Caco-2 (cell line): ENCODE measurements around the gene HTR3C. TPM values are rescaled to one million over a fixed set of nuclear protein-coding genes. Genes with fewer than 3 reads are reported as not detected.

ENCODE experiments used
- BruUV-seq: library from RNA; stranded (reverse); fragments of 400-500 nt; replicated peaks from 2 replicates; lab custom pipeline; 2021; lab: Mats Ljungman, UMichigan
- CTCF ChIA-PET: fragments of 300-600 bp; sonication (Branson Sonifier 250); formaldehyde crosslinking; loops from one replicate; lab custom pipeline; 2022; ENCODE audit warnings: antibody characterized with exemption; lab: Charles Lee
- POLR2A ChIA-PET: fragments of 300-600 bp; sonication (Branson Sonifier 250); formaldehyde crosslinking; loops from one replicate; lab custom pipeline; 2022; ENCODE audit warnings: antibody characterized with exemption; lab: Charles Lee
- DNase-seq, 2 experiments: peaks; one replicate each; pipeline versions ENCODE4 v3.0.0 to v3.0.0-alpha.2; 2020 to 2022
- H3K27me3 ChIP-seq: replicated peaks from 2 replicates; pipeline ENCODE4 v1.6.0; 2011; ENCODE audit warnings: low read length; ENCODE audit not compliant: control insufficient read depth, insufficient read depth
- H3K36me3 ChIP-seq: 2 replicates; pipeline ENCODE4 v1.5.1; 2011; ENCODE audit warnings: low read length; ENCODE audit not compliant: control insufficient read depth, insufficient read depth
- H3K4me1 ChIP-seq: fragments of 250-450 bp; sonication (Bioruptor Pico); 2 replicates; pipeline ENCODE4 v1.5.1; 2020; ENCODE audit warnings: mild to moderate bottlenecking
- H3K4me3 ChIP-seq: 2 replicates; pipeline ENCODE4 v1.5.1; 2011; ENCODE audit warnings: low read depth, mild to moderate bottlenecking, control low read depth, low read length
- H3K9me3 ChIP-seq: fragments of 250-450 bp; sonication (Bioruptor Pico); 2 replicates; pipeline ENCODE4 v1.5.1; 2020; ENCODE audit warnings: mild to moderate bottlenecking, moderate library complexity
- H3K27ac Mint-ChIP-seq: one replicate; pipeline ENCODE4 v1.8.0; 2022; ENCODE audit warnings: mixed read lengths; ENCODE audit not compliant: unreplicated experiment
- H3K27me3 Mint-ChIP-seq: one replicate; pipeline ENCODE4 v1.8.0; 2022; ENCODE audit warnings: mixed read lengths; ENCODE audit not compliant: insufficient read depth, unreplicated experiment
- H3K36me3 Mint-ChIP-seq: one replicate; pipeline ENCODE4 v1.8.0; 2022; ENCODE audit warnings: mild to moderate bottlenecking, mixed read lengths; ENCODE audit not compliant: insufficient read depth, unreplicated experiment
- H3K4me1 Mint-ChIP-seq: one replicate; pipeline ENCODE4 v1.8.0; 2022; ENCODE audit warnings: low read depth, mixed read lengths; ENCODE audit not compliant: unreplicated experiment
- H3K4me3 Mint-ChIP-seq: one replicate; pipeline ENCODE4 v1.8.0; 2022; ENCODE audit warnings: mild to moderate bottlenecking, moderate library complexity, mixed read lengths; ENCODE audit not compliant: unreplicated experiment
- H3K9me3 Mint-ChIP-seq: one replicate; pipeline ENCODE4 v1.8.0; 2022; ENCODE audit warnings: mixed read lengths; ENCODE audit not compliant: unreplicated experiment
- intact Hi-C: fragments of 100-400 bp; cut with micrococcal nuclease; formaldehyde crosslinking; loops from one replicate; pipeline ENCODE4 v1.10.0; 2022; ENCODE audit not compliant: unreplicated experiment
- total RNA-seq: library from RNA; stranded (reverse); gene quantifications from 2 replicates; pipeline ENCODE4 v1.2.3, GENCODE V29; 2022
- TF ChIP-seq, protein P1 (sequence below), 2 experiments: fragments of 200-600 bp in 1 of 2; IDR thresholded peaks; 1 replicate in 1 of 2; 2 replicates in 1 of 2; pipeline versions ENCODE4 v1.5.1 to v1.8.0; 2011 to 2022; ENCODE audit warnings: antibody characterized with exemption in 1 of 2, control low read depth in 1 of 2, inconsistent platforms in 1 of 2, low read depth in 1 of 2, low read length in 1 of 2, mild to moderate bottlenecking in 1 of 2, moderate library complexity in 1 of 2; ENCODE audit not compliant: insufficient read depth in 1 of 2, severe bottlenecking in 1 of 2, unreplicated experiment in 1 of 2

Gene HTR3C
- total RNA-seq, 1 experiment from 2014 or later, result not detected

DNA sequence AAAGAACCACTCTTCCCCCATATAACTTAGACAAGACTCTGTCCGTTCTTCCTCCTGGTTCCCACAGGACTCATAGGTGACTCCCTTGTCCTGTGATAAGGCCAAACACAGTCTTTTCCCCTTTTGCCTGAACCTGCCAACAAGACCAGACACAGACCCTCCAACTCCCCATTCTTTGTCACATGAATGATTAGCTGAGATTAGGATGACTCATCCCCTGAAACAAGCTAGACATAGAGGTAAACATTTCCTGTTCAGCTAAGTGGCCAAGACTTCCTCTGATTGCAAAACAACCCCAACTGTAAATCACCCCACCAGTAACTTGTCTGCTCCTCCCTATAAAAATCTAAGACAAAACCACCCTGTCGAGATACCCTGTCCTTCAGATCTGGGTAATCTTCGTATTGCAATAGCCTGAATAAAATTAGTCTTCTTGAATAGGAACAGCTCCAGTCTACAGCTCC is 32.6 kb downstream of the HTR3C start:
- H3K36me3 ChIP-seq, result no peaks in the 10 kb centered on the region
- intact Hi-C loops, result no loop called here
- no peaks in the 10 kb centered on the region for H3K4me1 ChIP-seq
- no peaks in the 10 kb centered on the region for H3K4me1 Mint-ChIP-seq
- H3K9me3 ChIP-seq, result 0 out of 2 replicates have a peak, but pooled peaks cover 8% of the 10 kb centered on the region
- no peak overlapping the region for H3K4me3 ChIP-seq
- no peak overlapping the region for H3K4me3 Mint-ChIP-seq
- ChIA-PET POLR2A (no interaction called here), CTCF (no interaction called here)
- H3K27ac Mint-ChIP-seq, result no peak overlapping the region
- no peak for DNase-seq
- H3K27me3 Mint-ChIP-seq, result no peaks in the 10 kb centered on the region
- TF ChIP-seq, protein P1, sequence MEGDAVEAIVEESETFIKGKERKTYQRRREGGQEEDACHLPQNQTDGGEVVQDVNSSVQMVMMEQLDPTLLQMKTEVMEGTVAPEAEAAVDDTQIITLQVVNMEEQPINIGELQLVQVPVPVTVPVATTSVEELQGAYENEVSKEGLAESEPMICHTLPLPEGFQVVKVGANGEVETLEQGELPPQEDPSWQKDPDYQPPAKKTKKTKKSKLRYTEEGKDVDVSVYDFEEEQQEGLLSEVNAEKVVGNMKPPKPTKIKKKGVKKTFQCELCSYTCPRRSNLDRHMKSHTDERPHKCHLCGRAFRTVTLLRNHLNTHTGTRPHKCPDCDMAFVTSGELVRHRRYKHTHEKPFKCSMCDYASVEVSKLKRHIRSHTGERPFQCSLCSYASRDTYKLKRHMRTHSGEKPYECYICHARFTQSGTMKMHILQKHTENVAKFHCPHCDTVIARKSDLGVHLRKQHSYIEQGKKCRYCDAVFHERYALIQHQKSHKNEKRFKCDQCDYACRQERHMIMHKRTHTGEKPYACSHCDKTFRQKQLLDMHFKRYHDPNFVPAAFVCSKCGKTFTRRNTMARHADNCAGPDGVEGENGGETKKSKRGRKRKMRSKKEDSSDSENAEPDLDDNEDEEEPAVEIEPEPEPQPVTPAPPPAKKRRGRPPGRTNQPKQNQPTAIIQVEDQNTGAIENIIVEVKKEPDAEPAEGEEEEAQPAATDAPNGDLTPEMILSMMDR (IDR thresholded peaks at IDR 0.05; ENCODE audit: insufficient read depth in 1 of 2, low read depth in 1 of 2, low read length in 1 of 2, severe bottlenecking in 1 of 2, unreplicated experiment in 1 of 2), result no peak
- no peaks in the 10 kb centered on the region for H3K36me3 Mint-ChIP-seq
- BruUV-seq, result no TSS peak
- peaks cover 11% of the 10 kb centered on the region for H3K9me3 Mint-ChIP-seq
- H3K27me3 ChIP-seq, result no peaks in the 10 kb centered on the region

DNA sequence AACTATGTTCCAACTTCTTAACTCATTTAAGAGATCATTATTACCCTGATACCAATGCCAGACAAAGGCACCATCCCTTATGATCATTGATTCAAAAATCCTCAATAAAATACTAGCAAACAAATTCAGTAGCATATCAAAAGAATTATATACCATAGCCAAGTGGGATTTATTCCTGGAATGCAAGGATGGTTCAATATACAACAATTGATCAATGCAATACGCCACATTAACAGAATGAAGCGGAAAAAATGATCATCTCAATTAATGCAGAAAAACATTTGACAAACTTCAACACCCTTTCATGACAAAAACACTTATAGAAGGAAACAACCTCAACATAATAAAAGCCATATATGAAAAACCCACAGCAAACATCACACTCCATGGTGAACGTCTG is 39.4 kb downstream of the HTR3C start:
- ChIA-PET CTCF (no interaction called here), POLR2A (no interaction called here)
- Histone ChIP-seq H3K36me3 (no peaks in the 10 kb centered on the region), H3K9me3 (peaks cover 17% of the 10 kb centered on the region), H3K4me3 (no peak overlapping the region), H3K27me3 (no peaks in the 10 kb centered on the region), H3K4me1 (no peaks in the 10 kb centered on the region)
- TF ChIP-seq, protein P1 (IDR thresholded peaks at IDR 0.05; ENCODE audit: insufficient read depth in 1 of 2, low read depth in 1 of 2, low read length in 1 of 2, severe bottlenecking in 1 of 2, unreplicated experiment in 1 of 2), result no peak
- DNase-seq, result no peak
- Mint-ChIP-seq H3K4me3 (no peak overlapping the region), H3K4me1 (no peaks in the 10 kb centered on the region), H3K27ac (no peak overlapping the region), H3K27me3 (peaks cover 3% of the 10 kb centered on the region), H3K36me3 (no peaks in the 10 kb centered on the region), H3K9me3 (no peaks in the 10 kb centered on the region)
- intact Hi-C loops, result no loop called here
- no TSS peak for BruUV-seq

DNA sequence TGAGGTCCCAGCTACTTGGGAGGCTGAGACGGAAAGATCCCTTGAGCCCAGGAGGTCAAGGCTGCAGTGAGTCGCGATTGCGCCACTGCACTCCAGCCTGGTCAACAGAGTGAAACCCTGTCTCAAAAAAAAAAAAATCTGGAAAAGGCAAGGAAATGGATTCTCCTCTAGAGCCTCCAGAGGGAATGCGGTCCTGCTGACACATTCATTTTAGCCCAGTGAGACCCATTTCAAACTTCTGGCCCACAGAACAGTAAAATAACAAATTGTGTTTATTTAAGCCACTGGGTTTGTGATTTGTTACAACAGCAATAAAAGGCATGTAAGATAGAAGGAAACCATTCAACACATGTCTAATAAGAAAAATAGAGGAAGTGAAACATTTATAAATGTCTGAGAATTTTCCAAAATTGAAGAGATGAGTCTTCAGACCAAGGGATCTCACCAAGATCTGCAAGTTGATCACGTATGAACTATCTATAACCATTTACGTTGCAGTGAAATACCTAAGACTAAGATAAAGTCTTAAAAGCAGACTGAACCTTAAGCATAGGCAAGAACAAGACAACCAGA is 44.0 kb downstream of the HTR3C start, which contains the start of gene HTR3E:
Gene HTR3E, plus strand, starts transcription at position 254 of the 573 bp plus-strand sequence. CDS start 466 bp downstream, outside the sequence.
- Histone ChIP-seq H3K27me3 (no peaks in the 10 kb centered on the region), H3K4me3 (no peak within 1 kb of the TSS), H3K9me3 (peaks cover 17% of the 10 kb centered on the region), H3K36me3 (no peaks in the 10 kb centered on the region), H3K4me1 (no peaks in the 10 kb centered on the region)
- POLR2A ChIA-PET, result no interaction called here
- no peak within 1 kb of the TSS for H3K4me3 Mint-ChIP-seq
- no peaks in the 10 kb centered on the region for H3K36me3 Mint-ChIP-seq
- no peaks in the 10 kb centered on the region for H3K9me3 Mint-ChIP-seq
- CTCF ChIA-PET, result no interaction called here
- H3K4me1 Mint-ChIP-seq, result no peaks in the 10 kb centered on the region
- no peak for DNase-seq
- peaks cover 3% of the 10 kb centered on the region for H3K27me3 Mint-ChIP-seq
- TF ChIP-seq, protein P1 (IDR thresholded peaks at IDR 0.05; ENCODE audit: insufficient read depth in 1 of 2, low read depth in 1 of 2, low read length in 1 of 2, severe bottlenecking in 1 of 2, unreplicated experiment in 1 of 2), result no peak
- no peak within 1 kb of the TSS for H3K27ac Mint-ChIP-seq
- intact Hi-C loops, result no loop called here
- BruUV-seq, result no TSS peak
